Neuronal stem cell (in vitro differentiated cells): ENCODE data around the gene TALDO1.
A peak's percentile ranks its signal among the peaks of the same experiment; 100 is the strongest.

Experiments
- DNase-seq: peaks from one replicate; pipeline ENCODE4 v3.0.0-alpha.2; 2013; ENCODE audit warnings: low spot score
- H2AFZ ChIP-seq: one replicate; pipeline ENCODE4 v1.6.1; 2013; ENCODE audit warnings: mild to moderate bottlenecking, low read length, inconsistent platforms
- H2AK5ac ChIP-seq: 2 replicates; pipeline ENCODE4 v1.6.1; 2013; ENCODE audit warnings: low read depth, mild to moderate bottlenecking, inconsistent platforms, low read length, moderate library complexity, mixed read lengths
- H2BK120ac ChIP-seq: 2 replicates; pipeline ENCODE4 v1.6.1; 2013; ENCODE audit warnings: low read depth, mild to moderate bottlenecking, inconsistent platforms, low read length, moderate library complexity, mixed read lengths
- H2BK12ac ChIP-seq: one replicate; pipeline ENCODE4 v1.6.1; 2013; ENCODE audit warnings: low read length, inconsistent platforms
- H2BK15ac ChIP-seq: 2 replicates; pipeline ENCODE4 v1.6.1; 2013; ENCODE audit warnings: mild to moderate bottlenecking, low read length, inconsistent platforms, mixed read lengths
- H2BK5ac ChIP-seq: one replicate; pipeline ENCODE4 v1.6.1; 2013; ENCODE audit warnings: inconsistent platforms, mild to moderate bottlenecking, low read length, moderate library complexity
- H3K14ac ChIP-seq: one replicate; pipeline ENCODE4 v1.6.1; 2013; ENCODE audit warnings: low read length, inconsistent platforms
- H3K18ac ChIP-seq: 2 replicates; pipeline ENCODE4 v1.6.1; 2013; ENCODE audit warnings: low read length, inconsistent platforms
- H3K23ac ChIP-seq: 2 replicates; pipeline ENCODE4 v1.6.1; 2013; ENCODE audit warnings: low read depth, mild to moderate bottlenecking, mixed read lengths, low read length, inconsistent platforms; ENCODE audit not compliant: poor library complexity
- H3K27ac ChIP-seq: replicated peaks from 3 replicates; pipeline ENCODE4 v1.5.1; 2013; ENCODE audit warnings: low read length, inconsistent platforms
- H3K27me3 ChIP-seq, 3 experiments: 2 replicates each; pipeline ENCODE4 v1.6.1; 2013; ENCODE audit warnings: low read length in 3 of 3, mild to moderate bottlenecking in 2 of 3, inconsistent platforms in 1 of 3, low read depth in 1 of 3, mixed read lengths in 1 of 3, moderate library complexity in 1 of 3; ENCODE audit not compliant: control insufficient read depth in 3 of 3, insufficient read depth in 3 of 3
- H3K36me3 ChIP-seq, 2 donors: replicated peaks in 1 of 2; 2 replicates each; pipeline ENCODE4 v1.6.1; 2013; ENCODE audit warnings: low read length in 2 of 2; ENCODE audit not compliant: control insufficient read depth in 2 of 2, insufficient read depth in 2 of 2
- H3K4ac ChIP-seq: 2 replicates; pipeline ENCODE4 v1.6.1; 2013; ENCODE audit warnings: inconsistent platforms, mild to moderate bottlenecking, low read length, moderate library complexity
- H3K4me1 ChIP-seq, 2 donors: 1 replicate in 1 of 2; 2 replicates in 1 of 2; pipeline ENCODE4 v1.6.1; 2013; ENCODE audit warnings: low read length in 2 of 2, low read depth in 1 of 2; ENCODE audit not compliant: control insufficient read depth in 2 of 2, insufficient read depth in 1 of 2
- H3K4me2 ChIP-seq: one replicate; pipeline ENCODE4 v1.6.1; 2013; ENCODE audit warnings: mild to moderate bottlenecking, low read length, inconsistent platforms; ENCODE audit not compliant: insufficient read depth, poor library complexity, severe bottlenecking
- H3K4me3 ChIP-seq, 2 donors: 2 replicates each; pipeline ENCODE4 v1.5.1; 2013; ENCODE audit warnings: low read length in 2 of 2, mild to moderate bottlenecking in 2 of 2, inconsistent platforms in 1 of 2, moderate library complexity in 1 of 2
- H3K79me1 ChIP-seq: one replicate; pipeline ENCODE4 v1.6.1; 2013; ENCODE audit warnings: low read depth, mild to moderate bottlenecking, inconsistent platforms, low read length, moderate library complexity
- H3K9ac ChIP-seq: one replicate; pipeline ENCODE4 v1.6.1; 2013; ENCODE audit warnings: mild to moderate bottlenecking, low read depth, low read length, inconsistent platforms; ENCODE audit not compliant: poor library complexity
- H3K9me3 ChIP-seq, 2 donors: replicated peaks in 1 of 2; 2 replicates each; pipeline versions ENCODE3 to v1.6.1; 2013; ENCODE audit warnings: low read length in 2 of 2, mild to moderate bottlenecking in 2 of 2, inconsistent platforms in 1 of 2, low read depth in 1 of 2, mixed read lengths in 1 of 2, moderate library complexity in 1 of 2; ENCODE audit not compliant: control insufficient read depth in 2 of 2, insufficient read depth in 1 of 2
- H4K8ac ChIP-seq: one replicate; pipeline ENCODE4 v1.6.1; 2013; ENCODE audit warnings: low read depth, mild to moderate bottlenecking, inconsistent platforms, low read length, moderate library complexity
- H4K91ac ChIP-seq: one replicate; pipeline ENCODE4 v1.6.1; 2013; ENCODE audit warnings: low read length, low read depth, mild to moderate bottlenecking, inconsistent platforms; ENCODE audit not compliant: poor library complexity
- WGBS, 2 donors: extraction: QIAGEN DNeasy Blood & Tissue Kit; methylation state at CpG; one replicate each; pipeline ENCODE4 v1.1.7; 2013; ENCODE audit warnings: missing lambda C conversion rate in 2 of 2, mixed read lengths in 1 of 2; ENCODE audit not compliant: insufficient read length in 2 of 2, insufficient replicate concordance in 1 of 2; ENCODE audit errors: extremely low coverage in 2 of 2; 5-methylcytosine and 5-hydroxymethylcytosine counted together

TALDO1 gene

DNA sequence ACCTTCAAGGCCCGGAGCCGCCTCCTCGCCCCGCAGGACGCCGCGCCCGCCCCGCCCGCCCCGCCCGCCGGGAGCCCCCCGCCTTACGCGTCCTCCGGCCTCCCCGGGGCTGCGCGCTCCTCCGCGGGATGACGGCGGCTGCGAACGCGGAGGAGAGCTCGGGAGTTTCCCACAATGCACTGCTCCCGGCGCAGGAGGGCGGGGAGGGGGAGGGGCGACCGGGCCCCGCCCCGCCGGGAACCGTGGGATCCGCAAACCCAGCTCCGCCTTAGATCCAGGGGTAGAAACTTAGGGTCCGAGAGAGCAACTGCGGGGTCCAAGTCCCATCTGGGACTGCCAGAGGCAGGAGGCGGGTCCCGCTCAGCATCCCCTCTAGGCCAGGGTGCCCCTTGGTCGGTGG, 42.7 kb downstream of the TALDO1 start, which contains the start of gene CEND1:
CEND1 (minus strand) TSS at position 148 of the 400 bp plus-strand sequence. CDS start 1,514 bp downstream, outside the sequence.
- peak within 1 kb of the TSS; percentile 17 for H4K8ac ChIP-seq
- peaks cover 19 to 40% of the 10 kb centered on the region in 2 donors for H3K36me3 ChIP-seq
- H2BK120ac ChIP-seq = no peak within 1 kb of the TSS
- peaks cover 12% of the 10 kb centered on the region for H3K79me1 ChIP-seq
- no CpG with 5 or more reads among the region's 44 CpGs for WGBS, 2 donors
- peak within 1 kb of the TSS; percentile 60 for H3K9ac ChIP-seq
- peaks cover 8 to 11% of the 10 kb centered on the region in 2 donors for H3K4me1 ChIP-seq
- peak within 1 kb of the TSS; percentile 75 for H3K14ac ChIP-seq
- H3K4ac ChIP-seq = no peak within 1 kb of the TSS
- no peak within 1 kb of the TSS for H4K91ac ChIP-seq
- H3K23ac ChIP-seq = peak within 1 kb of the TSS; percentile 25
- peak within 1 kb of the TSS; percentile 56 for H3K4me2 ChIP-seq
- peak; percentile 51 for DNase-seq
- H3K27me3 ChIP-seq = no peaks in the 10 kb centered on the region
- H3K9me3 ChIP-seq = no peaks in the 10 kb centered on the region
- no peak within 1 kb of the TSS for H2BK12ac ChIP-seq
- peak within 1 kb of the TSS; percentile 63 for H2AK5ac ChIP-seq
- peak within 1 kb of the TSS; percentile 67 for H2BK15ac ChIP-seq
- H2AFZ ChIP-seq = no peak within 1 kb of the TSS
- peak within 1 kb of the TSS; percentile 87 for H3K18ac ChIP-seq
- H3K27ac ChIP-seq = peak within 1 kb of the TSS; percentile 58
- H2BK5ac ChIP-seq = peak within 1 kb of the TSS; percentile 53
- H3K4me3 ChIP-seq = peak within 1 kb of the TSS in 1 of 2 donors; percentile 72

DNA sequence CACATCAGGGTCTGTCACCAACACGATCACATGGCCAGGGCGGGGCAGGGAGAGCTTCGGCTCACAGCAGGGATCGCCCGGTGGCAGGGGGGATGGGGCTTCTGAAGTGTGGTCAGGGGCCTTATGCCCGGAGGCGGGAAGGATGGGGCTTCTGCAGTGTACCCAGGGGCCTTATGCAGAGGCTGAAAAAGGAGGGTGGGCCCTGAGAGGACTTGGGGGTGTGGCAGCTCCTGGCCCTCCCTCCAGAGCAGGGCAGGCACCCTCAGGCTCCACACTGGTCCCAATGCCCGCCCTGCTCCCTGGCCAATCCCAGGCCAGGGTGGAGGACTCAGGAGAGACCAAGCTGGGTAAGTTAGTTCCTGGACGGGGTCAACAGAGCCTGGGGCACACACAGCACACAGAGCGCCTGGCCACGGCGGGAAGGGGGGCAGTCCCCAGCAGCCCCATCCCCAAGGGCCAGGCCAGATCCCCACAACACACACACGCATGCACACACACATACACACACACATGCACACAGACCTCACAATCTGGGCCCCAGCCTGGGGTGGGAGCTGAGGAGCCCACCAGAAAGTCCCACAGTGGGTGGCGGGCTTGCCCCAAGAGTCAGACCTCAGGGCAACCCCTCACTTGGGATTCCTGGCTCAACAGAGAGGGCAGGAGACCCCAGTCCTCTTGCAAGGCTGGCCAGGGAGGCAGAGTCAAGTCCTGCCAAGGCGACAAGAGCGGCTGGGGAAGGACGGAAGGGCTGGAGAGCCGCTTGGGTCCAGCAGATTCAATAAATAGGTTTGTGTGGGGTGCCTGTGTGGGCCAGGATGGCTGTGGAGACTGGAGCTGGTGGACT, 43.7 kb downstream of the TALDO1 start:
- Histone ChIP-seq H3K14ac (no peak overlapping the region), H2BK120ac (no peak overlapping the region), H3K4ac (no peak overlapping the region), H3K4me2 (peak overlapping the region; percentile 40), H2BK5ac (peak overlapping the region; percentile 53), H2BK12ac (peak overlapping the region; percentile 58), H2AK5ac (peak overlapping the region; percentile 63), H3K18ac (peak overlapping the region; percentile 66), H3K27me3 (no peaks in the 10 kb centered on the region), H3K79me1 (peaks cover 16% of the 10 kb centered on the region), H2AFZ (no peak overlapping the region), H4K8ac (peak overlapping the region; percentile 17), H3K9me3 (no peaks in the 10 kb centered on the region), H3K27ac (peak overlapping the region; percentile 58), H3K23ac (no peak overlapping the region), H4K91ac (no peak overlapping the region), H3K4me1 (peaks cover 9 to 15% of the 10 kb centered on the region in 2 donors), H3K9ac (peak overlapping the region; percentile 60), H3K36me3 (peaks cover 19 to 40% of the 10 kb centered on the region in 2 donors), H2BK15ac (peak overlapping the region; percentile 67), H3K4me3 (no peak overlapping the region)
- no CpG with 5 or more reads among the region's 18 CpGs for WGBS, 2 donors
- no peak for DNase-seq

DNA sequence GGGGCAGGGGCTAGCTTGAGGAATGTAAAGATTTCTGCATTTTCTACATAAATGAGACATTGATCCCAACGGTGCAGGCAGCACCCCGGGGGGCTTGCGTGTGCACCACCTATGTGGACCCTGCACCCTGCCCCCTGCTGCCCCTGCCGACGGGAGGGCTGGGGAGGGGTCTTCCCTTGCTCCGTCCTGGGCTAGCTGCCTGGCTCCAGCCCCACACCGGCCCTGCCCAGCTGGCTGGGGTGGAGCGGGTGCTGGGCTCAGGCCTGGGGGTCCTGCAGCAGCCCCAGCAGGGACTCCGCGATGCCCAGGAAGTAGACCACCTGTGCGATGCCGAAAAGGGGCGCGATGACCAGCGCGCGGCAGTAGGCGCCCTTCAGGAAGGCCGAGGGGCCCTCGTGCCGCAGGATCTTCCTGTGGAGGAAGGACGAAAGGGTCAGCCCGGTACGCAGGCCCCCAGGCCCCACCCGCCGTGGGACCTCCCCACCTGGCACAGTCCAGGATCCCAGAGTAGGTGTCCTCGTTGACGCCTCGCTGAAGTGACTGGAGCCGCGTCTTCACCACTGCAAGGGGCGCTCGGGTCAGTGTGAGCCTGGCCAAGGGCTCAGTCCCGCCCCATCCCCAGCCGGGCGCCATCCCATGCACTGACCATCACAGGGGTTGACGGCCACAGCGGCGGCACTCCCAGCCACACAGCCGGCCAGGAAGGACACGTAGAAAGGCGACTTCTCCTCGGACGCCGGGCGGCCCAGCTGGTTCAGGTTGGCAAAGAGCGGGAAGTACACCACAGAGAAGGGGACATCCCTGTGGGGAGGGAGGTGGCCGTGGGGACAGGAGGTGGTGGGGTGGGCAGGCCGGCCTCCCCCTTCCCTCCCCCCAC, 44.6 kb downstream of the TALDO1 start:
- Histone ChIP-seq H3K4me3 (no peak overlapping the region), H4K91ac (no peak overlapping the region), H3K36me3 (peaks cover 19 to 40% of the 10 kb centered on the region in 2 donors), H3K27me3 (no peaks in the 10 kb centered on the region), H2BK15ac (no peak overlapping the region), H3K18ac (no peak overlapping the region), H3K9me3 (no peaks in the 10 kb centered on the region), H3K4me1 (peaks cover 16 to 25% of the 10 kb centered on the region in 2 donors), H3K4ac (no peak overlapping the region), H2BK120ac (no peak overlapping the region), H2BK12ac (no peak overlapping the region), H3K23ac (no peak overlapping the region), H3K9ac (no peak overlapping the region), H3K4me2 (no peak overlapping the region), H4K8ac (no peak overlapping the region), H2AK5ac (no peak overlapping the region), H3K27ac (no peak overlapping the region), H3K79me1 (peaks cover 21% of the 10 kb centered on the region), H2BK5ac (no peak overlapping the region), H2AFZ (no peak overlapping the region), H3K14ac (no peak overlapping the region)
- no CpG with 5 or more reads among the region's 49 CpGs for WGBS, 2 donors
- DNase-seq = no peak

DNA sequence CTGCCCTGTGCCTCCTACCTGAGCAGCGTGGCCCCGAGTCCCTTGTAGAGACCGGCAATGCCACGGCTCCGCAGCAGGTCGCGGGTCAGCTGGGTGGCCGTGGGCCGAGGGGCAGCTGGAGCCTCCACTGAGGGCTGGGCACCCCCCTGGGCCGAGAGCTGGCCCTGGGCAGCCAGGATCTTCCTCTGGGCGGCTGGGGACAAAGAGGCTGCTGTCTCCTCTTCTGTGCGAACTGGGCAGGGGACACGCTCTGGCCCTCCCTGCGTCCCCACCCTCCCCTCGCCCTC, 45.2 kb downstream of the TALDO1 start:
- H3K14ac ChIP-seq = no peak overlapping the region
- H4K91ac ChIP-seq = no peak overlapping the region
- H2AK5ac ChIP-seq = no peak overlapping the region
- H2BK15ac ChIP-seq = no peak overlapping the region
- no peak overlapping the region for H3K4me3 ChIP-seq
- no peak for DNase-seq
- H3K9me3 ChIP-seq = no peaks in the 10 kb centered on the region
- no peak overlapping the region for H2BK120ac ChIP-seq
- H3K79me1 ChIP-seq = peaks cover 21% of the 10 kb centered on the region
- WGBS, 2 donors = no CpG with 5 or more reads among the region's 15 CpGs
- H3K27me3 ChIP-seq = no peaks in the 10 kb centered on the region
- no peak overlapping the region for H3K4ac ChIP-seq
- no peak overlapping the region for H4K8ac ChIP-seq
- peaks cover 18 to 27% of the 10 kb centered on the region in 2 donors for H3K4me1 ChIP-seq
- H3K18ac ChIP-seq = no peak overlapping the region
- no peak overlapping the region for H2BK5ac ChIP-seq
- no peak overlapping the region for H2BK12ac ChIP-seq
- H3K23ac ChIP-seq = no peak overlapping the region
- peaks cover 19 to 40% of the 10 kb centered on the region in 2 donors for H3K36me3 ChIP-seq
- H3K9ac ChIP-seq = no peak overlapping the region
- H3K27ac ChIP-seq = no peak overlapping the region
- no peak overlapping the region for H2AFZ ChIP-seq
- H3K4me2 ChIP-seq = no peak overlapping the region
